DND-41 (cell line): ENCODE results near the gene IL4.

ENCODE experiments used
- ATAC-seq: fragments of 200-7000 bp; cut with Tn5 transposase; 3 replicates; pipeline ENCODE4 v1.9.1; 2021; ENCODE audit warnings: low read depth; ENCODE audit not compliant: insufficient read depth
- DNase-seq: peaks from one replicate; pipeline ENCODE4 v3.0.0-alpha.2; 2020
- H2AFZ ChIP-seq: 2 replicates; pipeline ENCODE4 v1.6.0; 2012; ENCODE audit warnings: low read depth, low read length
- H3K27ac ChIP-seq: 2 replicates; pipeline ENCODE4 v1.5.1; 2012; ENCODE audit warnings: low read length, inconsistent platforms
- H3K27me3 ChIP-seq: fragments of 200-600 bp; sonication (generic); 2 replicates; pipeline ENCODE4 v1.6.0; 2012; ENCODE audit warnings: low read length, mild to moderate bottlenecking, inconsistent platforms; ENCODE audit not compliant: insufficient read depth, poor library complexity
- H3K36me3 ChIP-seq: 2 replicates; pipeline ENCODE4 v1.5.1; 2012; ENCODE audit warnings: low read length, inconsistent platforms; ENCODE audit not compliant: insufficient read depth
- H3K4me1 ChIP-seq: 2 replicates; pipeline ENCODE4 v1.5.1; 2012; ENCODE audit warnings: mild to moderate bottlenecking, low read length; ENCODE audit not compliant: insufficient read depth
- H3K4me2 ChIP-seq: 2 replicates; pipeline ENCODE4 v1.6.0; 2012; ENCODE audit warnings: mild to moderate bottlenecking, moderate library complexity, low read length, inconsistent platforms; ENCODE audit not compliant: insufficient read depth
- H3K4me3 ChIP-seq, 2 experiments: fragments of 200-600 bp in 1 of 2; shearing (Covaris generic) in 1 of 2; 2 replicates each; pipeline ENCODE4 v1.5.1; 2012 to 2016; ENCODE audit warnings: inconsistent platforms in 2 of 2, low read length in 2 of 2, mild to moderate bottlenecking in 2 of 2, low read depth in 1 of 2, moderate library complexity in 1 of 2
- H3K79me2 ChIP-seq: 2 replicates; pipeline ENCODE4 v1.6.0; 2012; ENCODE audit warnings: low read length, inconsistent platforms; ENCODE audit not compliant: insufficient read depth
- H3K9ac ChIP-seq: 2 replicates; pipeline ENCODE4 v1.6.0; 2012; ENCODE audit warnings: low read depth, mild to moderate bottlenecking, inconsistent platforms, low read length, moderate library complexity
- H3K9me3 ChIP-seq: 2 replicates; pipeline ENCODE4 v1.5.1; 2012; ENCODE audit warnings: low read length, moderate library complexity, mild to moderate bottlenecking, inconsistent platforms; ENCODE audit not compliant: insufficient read depth, severe bottlenecking
- H4K20me1 ChIP-seq: 2 replicates; pipeline ENCODE4 v1.6.0; 2012; ENCODE audit warnings: low read length; ENCODE audit not compliant: insufficient read depth
- EZH2 ChIP-seq: IDR thresholded peaks from 3 replicates; pipeline ENCODE4 v1.6.1; 2012; ENCODE audit warnings: borderline replicate concordance, low read depth, mild to moderate bottlenecking, moderate library complexity, low read length, inconsistent platforms; ENCODE audit not compliant: severe bottlenecking
- TF ChIP-seq, protein P1 (sequence below): IDR thresholded peaks from 2 replicates; pipeline ENCODE4 v1.5.1; 2012; ENCODE audit warnings: borderline replicate concordance, low read length, moderate library complexity, mild to moderate bottlenecking; ENCODE audit not compliant: poor library complexity, severe bottlenecking; ENCODE audit errors: extremely low read depth

IL4 gene

DNA sequence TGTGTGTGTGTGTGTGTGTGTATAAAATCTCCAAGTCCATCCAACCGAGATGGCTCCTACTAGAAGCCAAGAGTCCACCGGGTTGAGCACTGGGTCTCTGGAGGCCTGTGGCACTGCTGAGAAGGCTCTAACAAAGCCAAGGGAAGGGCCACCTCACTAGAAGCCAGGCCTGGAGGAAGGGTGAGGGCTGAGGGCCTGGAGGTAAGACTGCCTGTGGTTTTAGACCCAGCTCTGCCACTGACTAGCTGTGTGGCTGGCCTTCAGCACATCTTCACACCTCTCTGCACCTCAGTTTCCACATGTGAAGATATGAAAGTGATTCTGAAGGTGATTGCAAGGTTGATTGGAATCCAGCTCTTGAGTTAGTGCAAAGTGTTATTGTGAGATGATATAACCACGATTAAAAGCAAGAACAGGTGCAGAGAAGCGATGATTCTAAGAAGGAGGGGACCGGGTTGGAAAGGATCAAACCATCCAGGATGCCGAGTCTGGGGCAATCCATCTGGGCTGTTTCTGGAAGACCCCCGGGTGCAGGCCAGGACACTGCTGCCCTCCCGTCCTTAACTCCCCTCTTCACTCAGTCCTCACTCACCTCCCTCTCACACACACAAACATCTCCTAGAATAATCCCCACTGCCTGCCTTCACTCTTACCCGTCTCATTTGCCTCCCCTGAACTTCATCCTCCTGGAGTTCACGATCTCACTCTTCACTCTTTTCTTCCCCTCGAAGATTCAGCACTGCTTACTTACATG is 2.3 kb downstream of the IL4 start:
- Histone ChIP-seq H4K20me1 (no peaks in the 10 kb centered on the region), H3K4me2 (no peak overlapping the region), H3K9ac (no peak overlapping the region), H2AFZ (no peak overlapping the region), H3K27ac (no peak overlapping the region), H3K4me1 (no peaks in the 10 kb centered on the region), H3K9me3 (no peaks in the 10 kb centered on the region), H3K79me2 (no peaks in the 10 kb centered on the region), H3K36me3 (no peaks in the 10 kb centered on the region), H3K4me3 (no peak overlapping the region), H3K27me3 (no peaks in the 10 kb centered on the region)
- TF ChIP-seq, protein P1, sequence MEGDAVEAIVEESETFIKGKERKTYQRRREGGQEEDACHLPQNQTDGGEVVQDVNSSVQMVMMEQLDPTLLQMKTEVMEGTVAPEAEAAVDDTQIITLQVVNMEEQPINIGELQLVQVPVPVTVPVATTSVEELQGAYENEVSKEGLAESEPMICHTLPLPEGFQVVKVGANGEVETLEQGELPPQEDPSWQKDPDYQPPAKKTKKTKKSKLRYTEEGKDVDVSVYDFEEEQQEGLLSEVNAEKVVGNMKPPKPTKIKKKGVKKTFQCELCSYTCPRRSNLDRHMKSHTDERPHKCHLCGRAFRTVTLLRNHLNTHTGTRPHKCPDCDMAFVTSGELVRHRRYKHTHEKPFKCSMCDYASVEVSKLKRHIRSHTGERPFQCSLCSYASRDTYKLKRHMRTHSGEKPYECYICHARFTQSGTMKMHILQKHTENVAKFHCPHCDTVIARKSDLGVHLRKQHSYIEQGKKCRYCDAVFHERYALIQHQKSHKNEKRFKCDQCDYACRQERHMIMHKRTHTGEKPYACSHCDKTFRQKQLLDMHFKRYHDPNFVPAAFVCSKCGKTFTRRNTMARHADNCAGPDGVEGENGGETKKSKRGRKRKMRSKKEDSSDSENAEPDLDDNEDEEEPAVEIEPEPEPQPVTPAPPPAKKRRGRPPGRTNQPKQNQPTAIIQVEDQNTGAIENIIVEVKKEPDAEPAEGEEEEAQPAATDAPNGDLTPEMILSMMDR: no peak
- no peak for TF ChIP-seq EZH2
- DNase-seq (no peak), ATAC-seq (0 out of 3 replicates have a peak, but pooled peaks have one; percentile 14)

DNA sequence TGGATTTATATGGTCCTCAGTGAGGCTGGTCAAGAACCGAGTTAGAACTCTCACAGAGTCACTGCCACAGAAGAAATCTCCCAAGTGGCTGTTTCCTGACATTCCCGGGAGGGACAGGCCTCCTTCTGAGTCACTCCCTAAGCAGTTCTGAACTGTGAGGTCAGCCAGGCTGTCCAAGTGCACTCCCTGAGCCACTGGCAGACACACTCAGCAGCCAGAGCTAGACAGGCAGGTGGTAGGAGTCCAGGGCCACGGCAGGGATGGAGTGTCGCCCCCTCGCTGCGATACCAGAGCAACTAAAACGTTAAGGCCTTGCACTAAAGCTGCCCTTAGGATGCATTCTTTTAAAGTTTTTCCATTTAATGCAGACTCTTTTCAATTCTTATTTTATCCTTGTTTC is 3.4 kb downstream of the IL4 start:
- Histone ChIP-seq H3K9ac (no peak overlapping the region), H2AFZ (no peak overlapping the region), H4K20me1 (no peaks in the 10 kb centered on the region), H3K4me2 (no peak overlapping the region), H3K79me2 (no peaks in the 10 kb centered on the region), H3K36me3 (no peaks in the 10 kb centered on the region), H3K4me1 (no peaks in the 10 kb centered on the region), H3K27ac (no peak overlapping the region), H3K4me3 (no peak overlapping the region), H3K27me3 (no peaks in the 10 kb centered on the region), H3K9me3 (no peaks in the 10 kb centered on the region)
- no peak for ATAC-seq
- no peak for TF ChIP-seq EZH2
- TF ChIP-seq, protein P1: no peak
- DNase-seq: no peak

DNA sequence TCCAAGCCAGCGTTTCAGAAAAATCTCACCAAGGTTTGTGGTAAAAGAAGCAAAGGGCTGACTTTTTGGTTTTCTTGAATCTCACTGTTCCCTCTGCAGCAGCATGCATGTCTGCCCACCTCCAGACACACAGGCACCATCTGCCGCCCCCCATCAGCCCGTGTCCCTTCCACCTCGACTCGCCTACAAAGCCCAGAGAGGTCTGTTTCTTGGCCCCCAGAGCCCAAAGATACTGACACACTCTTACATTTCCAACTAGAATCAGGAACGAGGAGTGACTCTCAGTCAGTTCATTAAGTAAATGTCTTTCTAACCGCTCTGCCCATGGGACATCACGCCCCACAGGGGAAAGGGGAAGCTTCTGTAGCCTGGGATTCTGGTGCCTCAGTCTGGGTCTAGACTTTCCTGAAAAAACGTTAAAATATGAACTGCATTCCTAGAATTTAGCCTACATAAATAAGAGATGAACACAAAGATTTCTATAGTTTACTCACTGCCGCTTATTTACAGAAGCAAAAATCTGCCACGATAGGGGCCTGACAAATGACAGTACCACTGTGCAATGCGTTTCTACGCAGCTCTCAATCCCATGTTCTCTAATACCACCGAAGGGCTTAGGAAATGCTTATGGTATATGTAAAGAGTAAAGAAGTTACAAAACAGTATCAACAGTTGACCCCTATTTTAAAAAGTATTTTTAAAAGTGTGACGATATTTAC is 4.1 kb downstream of the IL4 start:
- no peaks in the 10 kb centered on the region for H3K27me3 ChIP-seq
- H3K4me3 ChIP-seq: no peak overlapping the region
- no peaks in the 10 kb centered on the region for H3K9me3 ChIP-seq
- H3K4me1 ChIP-seq: no peaks in the 10 kb centered on the region
- H3K36me3 ChIP-seq: no peaks in the 10 kb centered on the region
- no peak overlapping the region for H2AFZ ChIP-seq
- H3K79me2 ChIP-seq: no peaks in the 10 kb centered on the region
- H3K9ac ChIP-seq: no peak overlapping the region
- ATAC-seq: no peak
- DNase-seq: no peak
- TF ChIP-seq, protein P1: no peak
- TF ChIP-seq EZH2: no peak
- H3K27ac ChIP-seq: no peak overlapping the region
- no peak overlapping the region for H3K4me2 ChIP-seq
- no peaks in the 10 kb centered on the region for H4K20me1 ChIP-seq
